GM19372 (cell line): ENCODE data around the gene TLK2.

Experiments
- ATAC-seq: cut with Tn5 transposase; IDR thresholded peaks from one replicate; pipeline ENCODE4 v1.9.1; 2021; ENCODE audit warnings: mild to moderate bottlenecking, low read depth, moderate library complexity; ENCODE audit not compliant: unreplicated experiment

Gene TLK2

DNA sequence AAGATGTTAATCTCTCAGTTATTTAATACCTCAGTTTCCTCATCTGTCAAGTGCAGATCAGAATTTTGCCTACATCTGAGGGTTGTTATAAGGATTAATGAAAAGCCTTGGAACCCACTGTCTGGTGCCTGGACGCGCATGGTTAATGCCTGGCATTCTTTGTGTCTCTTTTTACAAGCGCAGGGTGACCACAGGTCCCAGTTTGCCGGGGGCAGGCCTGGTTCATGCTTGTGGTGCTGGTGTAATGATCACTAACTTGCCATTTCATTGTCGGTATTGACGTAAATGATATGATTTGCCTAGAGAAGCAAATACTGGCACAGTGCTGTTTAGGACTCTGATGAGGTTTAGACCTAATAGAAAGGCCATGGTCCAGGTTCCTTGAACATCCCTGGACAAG lies 172.0 kb downstream of the TLK2 start:
- no peak for ATAC-seq

GRCh38 chr17:62652251-62653001 lies 173.8 kb downstream of the TLK2 start:
- no peak for ATAC-seq

- ATAC-seq: peak; percentile 76
These were observed 174.6 kb downstream of the TLK2 start for GRCh38 chr17:62653002-62653825.

GRCh38 chr17:62653826-62654761 lies 175.5 kb downstream of the TLK2 start:
- no peak for ATAC-seq

DNA sequence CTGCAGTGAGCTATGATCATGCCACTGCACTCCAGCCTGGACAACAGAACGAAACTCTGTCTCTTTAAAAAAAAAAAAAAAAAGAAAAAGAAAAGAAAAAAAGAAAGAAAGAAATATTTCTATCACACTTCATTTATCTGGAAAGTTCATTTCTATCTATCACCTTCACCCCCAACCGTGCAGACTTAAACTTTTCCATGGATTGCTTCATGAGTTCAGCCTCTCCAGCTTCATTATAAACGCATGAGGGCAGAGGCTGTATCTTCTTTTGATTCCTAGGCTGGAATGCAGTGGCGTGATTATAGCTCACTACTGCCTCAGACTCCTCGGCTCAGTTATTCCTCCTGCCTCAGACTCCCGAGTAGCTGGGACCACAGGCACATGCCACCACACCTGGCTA lies 177.0 kb downstream of the TLK2 start:
- no peak for ATAC-seq

DNA sequence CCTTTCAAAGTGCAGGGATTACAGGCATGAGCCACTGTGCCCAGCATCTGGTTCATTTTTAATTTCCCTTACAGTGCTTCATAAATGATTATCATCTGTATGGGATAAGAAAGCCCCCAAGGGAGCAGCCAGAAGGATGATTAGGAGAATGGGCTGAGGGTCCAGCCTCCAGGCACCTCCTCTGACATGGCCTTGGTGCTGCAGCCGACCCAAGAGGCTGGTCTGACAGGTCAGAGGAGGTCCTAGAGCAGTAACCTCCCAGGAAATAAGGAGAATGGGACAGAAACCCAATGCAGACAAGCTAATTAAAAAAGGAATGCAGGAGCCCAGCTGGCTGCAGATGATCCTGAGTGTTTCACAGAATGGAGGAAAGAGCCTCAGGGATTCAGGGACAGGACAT lies 177.8 kb downstream of the TLK2 start:
- ATAC-seq: no peak

DNA sequence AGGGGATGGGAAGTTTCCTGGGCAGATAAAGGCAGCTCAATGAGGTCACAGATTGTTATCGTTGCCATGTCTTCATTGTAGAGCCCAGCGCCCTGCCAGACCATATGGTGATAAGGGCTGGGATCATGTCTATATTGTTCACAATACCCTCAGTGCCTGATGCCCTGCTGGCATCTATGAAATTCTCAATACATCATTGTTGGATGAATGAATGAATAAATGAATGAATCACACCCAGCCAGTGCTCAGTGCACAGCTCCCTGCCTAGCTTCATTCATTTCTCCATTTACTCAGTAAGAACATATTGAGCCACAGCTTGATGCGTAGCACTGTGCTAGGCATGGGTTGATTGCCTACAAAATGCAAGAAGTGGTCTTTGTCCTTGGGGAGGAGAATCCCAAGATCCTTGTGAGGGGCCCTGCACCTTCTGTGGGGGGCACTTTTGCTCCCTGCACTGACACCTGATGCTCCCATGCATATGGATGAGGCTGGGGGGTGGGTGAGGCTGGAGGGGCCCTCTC lies 178.6 kb downstream of the TLK2 start:
- no peak for ATAC-seq

- ATAC-seq: no peak
These were observed 179.1 kb downstream of the TLK2 start for GRCh38 chr17:62657690-62658089.

DNA sequence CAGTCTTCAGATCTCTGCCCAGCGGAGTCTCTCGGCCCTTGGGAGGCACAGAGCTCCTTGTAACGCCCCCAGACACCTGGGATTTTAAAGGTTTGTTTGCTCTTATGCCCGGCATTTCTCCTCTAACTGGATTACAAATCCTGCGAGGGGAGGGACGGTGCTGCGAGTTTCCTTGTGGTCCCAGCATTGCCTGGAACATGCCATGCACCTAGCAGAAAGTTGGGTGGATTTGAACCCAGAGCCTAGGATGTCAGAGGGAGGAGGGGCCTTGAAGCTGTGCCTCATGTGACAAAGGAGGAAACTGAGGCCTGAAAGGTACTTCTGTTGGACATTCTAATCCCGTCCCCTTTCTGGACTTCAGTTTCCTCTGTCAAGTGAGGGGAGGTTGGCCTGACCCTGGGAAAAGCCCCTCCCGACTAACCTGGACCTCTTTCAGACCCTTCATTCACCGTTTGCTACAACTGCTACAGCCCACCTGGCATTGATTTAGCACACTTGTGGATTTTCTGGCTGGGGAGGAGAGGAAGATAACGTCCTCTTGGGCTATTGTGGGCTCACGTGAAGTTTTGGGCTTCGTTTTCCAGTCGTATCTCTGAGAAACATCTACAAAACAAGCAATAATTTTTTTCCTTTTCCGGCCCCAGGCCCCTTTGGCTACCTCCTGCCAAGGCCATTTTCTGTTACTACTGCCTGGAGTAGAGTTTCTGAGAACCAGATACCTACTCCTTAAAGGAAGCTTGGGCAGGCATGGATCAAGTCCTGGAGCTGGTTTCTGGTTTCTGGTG lies 179.7 kb downstream of the TLK2 start:
- ATAC-seq: no peak

DNA sequence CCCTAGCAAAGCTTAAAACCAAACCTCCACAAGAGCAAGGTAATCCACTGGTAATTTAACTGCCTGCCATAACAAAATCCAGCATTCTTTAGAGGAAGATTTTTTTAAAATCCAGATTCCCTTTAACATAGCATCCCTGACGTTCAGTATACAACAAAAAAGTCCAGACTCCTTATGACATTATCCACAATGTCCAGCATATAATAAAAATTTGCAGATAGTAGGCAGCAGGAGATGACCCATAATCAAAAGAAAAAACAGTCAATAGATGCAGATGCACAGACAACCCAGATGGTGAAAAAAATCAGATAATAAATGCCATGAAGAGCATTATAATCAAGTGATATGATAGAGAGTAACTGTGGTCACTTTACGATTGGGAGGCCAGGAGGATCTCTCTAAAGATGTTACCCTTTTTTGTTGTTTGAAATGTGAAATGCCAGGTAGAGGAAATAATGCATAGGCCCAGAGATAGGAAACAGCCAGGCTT lies 182.0 kb downstream of the TLK2 start:
- ATAC-seq: no peak

DNA sequence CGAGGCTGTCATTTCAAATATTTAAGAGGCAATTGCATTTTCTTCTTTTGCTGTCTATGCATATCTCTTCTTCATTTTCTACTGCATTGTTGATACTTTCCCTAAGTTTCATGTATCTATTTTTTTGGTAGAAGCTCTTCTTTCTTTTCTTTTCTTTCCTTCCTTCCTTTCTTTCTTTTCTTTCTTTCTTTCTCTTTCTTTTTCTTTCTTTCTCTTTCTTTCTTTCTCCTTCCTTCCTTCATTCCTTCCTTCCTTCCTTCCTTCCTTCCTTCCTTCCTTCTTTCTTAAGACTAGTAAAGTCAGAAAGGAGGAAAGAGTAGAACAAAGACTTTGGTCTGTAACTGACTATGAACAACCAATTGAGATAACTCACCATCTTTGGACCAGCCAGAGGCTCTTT lies 182.7 kb downstream of the TLK2 start:
- no peak for ATAC-seq

GRCh38 chr17:62662855-62663254 lies 184.2 kb downstream of the TLK2 start:
- ATAC-seq: no peak
